GM12878 (cell line): ENCODE measurements around the gene TMTC1. TPM values are rescaled to one million over a fixed set of nuclear protein-coding genes. Genes with fewer than 3 reads are reported as not detected.

Source experiments
- ASH2L ChIP-seq: fragments of 300-600, 200-600 bp; sonication (generic); IDR thresholded peaks from 2 replicates; pipeline ENCODE4 v1.6.1; 2017; ENCODE audit warnings: low read depth, mild to moderate bottlenecking, borderline replicate concordance
- BHLHE40 ChIP-seq, 2 experiments: fragments of 450-650 bp in 1 of 2; IDR thresholded peaks; 2 replicates each; pipeline ENCODE4 v1.6.1; 2011 to 2017; ENCODE audit warnings: low read depth in 2 of 2, borderline replicate concordance in 1 of 2, improper control_type of control experiment in 1 of 2, low read length in 1 of 2, mild to moderate bottlenecking in 1 of 2
- CEBPB ChIP-seq, 2 experiments: fragments of 150-350 bp in 1 of 2; IDR thresholded peaks; 2 replicates each; pipeline ENCODE4 v1.6.1; 2012 to 2014; ENCODE audit warnings: low read depth in 2 of 2, low read length in 2 of 2, borderline replicate concordance in 1 of 2, inconsistent platforms in 1 of 2
- CHD2 ChIP-seq: IDR thresholded peaks from 2 replicates; pipeline ENCODE4 v1.6.1; 2011; ENCODE audit warnings: low read depth, low read length, improper control_type of control experiment, borderline replicate concordance
- DPF2 ChIP-seq: fragments of 450-650 bp; IDR thresholded peaks from 2 replicates; pipeline ENCODE4 v1.6.1; 2017; ENCODE audit warnings: mild to moderate bottlenecking
- ETV6 ChIP-seq, 2 experiments: fragments of 450-650 bp in 1 of 2; IDR thresholded peaks in 1 of 2; conservative IDR thresholded peaks in 1 of 2; 2 replicates each; pipeline ENCODE4 v1.6.1; 2014; ENCODE audit warnings: antibody characterized with exemption in 1 of 2, borderline replicate concordance in 1 of 2, low read depth in 1 of 2, mild to moderate bottlenecking in 1 of 2, moderate library complexity in 1 of 2
- FOS ChIP-seq: IDR thresholded peaks from 3 replicates; pipeline ENCODE4 v1.6.1; 2011; ENCODE audit warnings: borderline replicate concordance; ENCODE audit not compliant: insufficient read length; ENCODE audit errors: extremely low read depth
- FOXK2 ChIP-seq: fragments of 450-650 bp; IDR thresholded peaks from 2 replicates; pipeline ENCODE4 v1.6.1; 2017; ENCODE audit warnings: mild to moderate bottlenecking, moderate library complexity
- JUNB ChIP-seq: IDR thresholded peaks from 2 replicates; pipeline ENCODE4 v1.6.1; 2016; ENCODE audit warnings: antibody characterized with exemption, mild to moderate bottlenecking
- MTA2 ChIP-seq: fragments of 450-650 bp; IDR thresholded peaks from 2 replicates; pipeline ENCODE4 v1.6.1; 2016; ENCODE audit warnings: low read depth, mild to moderate bottlenecking, moderate library complexity
- MXI1 ChIP-seq: fragments of 150-350 bp; IDR thresholded peaks from 2 replicates; pipeline ENCODE4 v1.6.1; 2011; ENCODE audit warnings: low read depth, mild to moderate bottlenecking, inconsistent platforms, low read length, improper control_type of control experiment
- NRF1 ChIP-seq: conservative IDR thresholded peaks from 2 replicates; pipeline ENCODE4 v1.6.1; 2011; ENCODE audit warnings: mild to moderate bottlenecking, low read depth, low read length, improper control_type of control experiment
- PML ChIP-seq: IDR thresholded peaks from 2 replicates; pipeline ENCODE4 v1.6.1; 2012; ENCODE audit warnings: low read length, inconsistent platforms
- POLR2AphosphoS2 ChIP-seq: IDR thresholded peaks from 2 replicates; pipeline ENCODE4 v1.6.1; 2011; ENCODE audit warnings: low read depth, mild to moderate bottlenecking, low read length, improper control_type of control experiment, moderate library complexity
- POLR2AphosphoS5 ChIP-seq: IDR thresholded peaks from 2 replicates; pipeline ENCODE4 v1.6.1; 2011; ENCODE audit warnings: mild to moderate bottlenecking, low read length, inconsistent platforms
- RAD51 ChIP-seq: fragments of 450-650 bp; IDR thresholded peaks from 2 replicates; pipeline ENCODE4 v1.6.1; 2016; ENCODE audit warnings: moderate library complexity, mild to moderate bottlenecking, inconsistent platforms
- SMAD5 ChIP-seq: IDR thresholded peaks from 2 replicates; pipeline ENCODE4 v1.6.1; 2016; ENCODE audit warnings: antibody characterized with exemption, low read depth
- SPI1 ChIP-seq: IDR thresholded peaks from 2 replicates; pipeline ENCODE4 v1.6.1; 2011; ENCODE audit warnings: low read depth, mild to moderate bottlenecking, low read length, moderate library complexity, borderline replicate concordance; ENCODE audit not compliant: insufficient read depth
- STAT3 ChIP-seq: IDR thresholded peaks from 2 replicates; pipeline ENCODE4 v1.6.1; 2011; ENCODE audit warnings: low read depth, low read length, improper control_type of control experiment
- SUPT20H ChIP-seq: IDR thresholded peaks from 2 replicates; pipeline ENCODE4 v1.6.1; 2011; ENCODE audit warnings: low read depth, mild to moderate bottlenecking, low read length, moderate library complexity, borderline replicate concordance; ENCODE audit not compliant: control insufficient read depth
- TCF7 ChIP-seq: IDR thresholded peaks from 2 replicates; pipeline ENCODE4 v1.6.1; 2014; ENCODE audit warnings: antibody characterized with exemption, borderline replicate concordance
- ZNF384 ChIP-seq: IDR thresholded peaks from 2 replicates; pipeline ENCODE4 v1.6.1; 2012; ENCODE audit warnings: low read depth, mild to moderate bottlenecking, low read length, improper control_type of control experiment, borderline replicate concordance
- polyA plus RNA-seq, 11 experiments: library from polyadenylated mRNA; depleted of rRNA in 4 of 11; unstranded in 6 of 11; stranded (reverse) in 5 of 11; fragments of >200 nt; fragmentation: Nextera tagmentation in 4 of 11; fragmentation: Illumina TruSeq in 1 of 11; extraction: Ambion mirVana in 4 of 11; extraction: Trizol in 1 of 11; gene quantifications; 1 replicate in 1 of 11; 2 replicates in 10 of 11; pipeline versions ENCODE4 v1.2.1 to v1.2.3, GENCODE V29; 2011 to 2016; ENCODE audit warnings: inconsistent platforms in 2 of 11, missing spikeins in 2 of 11, low read depth in 1 of 11
- total RNA-seq, 4 experiments: library from RNA; depleted of rRNA in 3 of 4; stranded (reverse); fragments of >200 nt in 3 of 4; fragmentation: Illumina TruSeq in 1 of 4; extraction: Trizol in 1 of 4; gene quantifications; 2 replicates each; pipeline versions ENCODE4 v1.2.1 to v1.2.3, GENCODE V29; 2013 to 2021
- TF ChIP-seq, protein P1 (sequence below): fragments of 450-650 bp; IDR thresholded peaks from 2 replicates; pipeline ENCODE4 v1.6.1; 2016; ENCODE audit warnings: mild to moderate bottlenecking
- TF ChIP-seq, protein P2 (sequence below): fragments of 450-650 bp; IDR thresholded peaks from 2 replicates; pipeline ENCODE4 v1.6.1; 2017; ENCODE audit warnings: mild to moderate bottlenecking
- TF ChIP-seq, protein P3 (sequence below): IDR thresholded peaks from 2 replicates; pipeline ENCODE4 v1.6.1; 2011; ENCODE audit warnings: low read depth, mild to moderate bottlenecking, low read length, moderate library complexity, borderline replicate concordance; ENCODE audit errors: extremely low read depth
- TF ChIP-seq, protein P4 (sequence below): fragments of 450-650 bp; IDR thresholded peaks from 2 replicates; pipeline ENCODE4 v1.6.1; 2017; ENCODE audit warnings: mild to moderate bottlenecking, low read depth, inconsistent platforms; ENCODE audit not compliant: poor library complexity, severe bottlenecking

Gene TMTC1
- total and polyA plus RNA-seq, 10 of the 15 experiments (the other 5 are each of a cell fraction or from before 2014, with no cell fraction given) = 0.10 to 20.9 (median 0.57) TPM

DNA sequence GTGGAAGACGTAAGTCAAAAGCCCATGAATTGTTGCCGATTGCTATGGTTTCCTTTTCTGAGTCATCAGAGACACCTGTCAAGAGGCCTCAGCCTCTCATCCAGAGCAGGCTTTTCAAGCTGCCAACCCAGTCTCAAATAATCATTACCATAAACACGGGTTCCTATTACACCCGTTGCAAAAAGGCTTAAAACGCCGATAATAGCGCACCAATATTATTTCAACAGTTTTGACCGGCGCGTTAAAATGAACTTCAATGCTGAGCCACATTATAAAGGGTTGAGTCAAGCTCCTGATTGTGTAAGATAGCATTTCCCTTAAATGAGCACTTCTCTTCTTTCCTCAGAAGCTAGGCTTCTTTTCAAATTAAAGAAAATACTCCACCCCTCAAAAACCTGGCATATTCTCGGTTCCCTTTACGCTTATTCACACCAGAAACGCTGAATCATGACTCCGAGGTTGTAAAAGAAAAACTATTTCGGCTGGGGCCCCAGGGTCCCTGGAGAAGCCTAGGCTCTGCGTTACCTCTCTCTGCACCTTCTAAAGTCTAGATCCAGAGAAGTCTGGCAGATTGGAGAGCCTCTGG, 1.4 kb downstream of the TMTC1 start (continued):
- TF ChIP-seq ASH2L = no peak
- no peak for TF ChIP-seq PML
- no peak for TF ChIP-seq JUNB
- no peak for TF ChIP-seq FOXK2
- TF ChIP-seq CHD2 = 0 out of 2 replicates have a peak, but pooled peaks have one; percentile 16
- TF ChIP-seq MXI1 = 0 out of 2 replicates have a peak, but pooled peaks have one; percentile 48
- no peak for TF ChIP-seq RAD51
- TF ChIP-seq, protein P1, sequence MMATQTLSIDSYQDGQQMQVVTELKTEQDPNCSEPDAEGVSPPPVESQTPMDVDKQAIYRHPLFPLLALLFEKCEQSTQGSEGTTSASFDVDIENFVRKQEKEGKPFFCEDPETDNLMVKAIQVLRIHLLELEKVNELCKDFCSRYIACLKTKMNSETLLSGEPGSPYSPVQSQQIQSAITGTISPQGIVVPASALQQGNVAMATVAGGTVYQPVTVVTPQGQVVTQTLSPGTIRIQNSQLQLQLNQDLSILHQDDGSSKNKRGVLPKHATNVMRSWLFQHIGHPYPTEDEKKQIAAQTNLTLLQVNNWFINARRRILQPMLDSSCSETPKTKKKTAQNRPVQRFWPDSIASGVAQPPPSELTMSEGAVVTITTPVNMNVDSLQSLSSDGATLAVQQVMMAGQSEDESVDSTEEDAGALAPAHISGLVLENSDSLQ = peak; percentile 60; the same call in 1 of the 2 replicates
- no peak for TF ChIP-seq STAT3
- TF ChIP-seq SPI1 = peak; percentile 29; the same call in 1 of the 2 replicates
- no peak for TF ChIP-seq ZNF384
- no peak for TF ChIP-seq SMAD5
- no peak for TF ChIP-seq NRF1
- TF ChIP-seq CEBPB (IDR thresholded peaks at IDR 0.05; ENCODE audit: borderline replicate concordance in 1 of 2, low read depth in 2 of 2, low read length in 2 of 2) = no peak
- TF ChIP-seq, protein P2, sequence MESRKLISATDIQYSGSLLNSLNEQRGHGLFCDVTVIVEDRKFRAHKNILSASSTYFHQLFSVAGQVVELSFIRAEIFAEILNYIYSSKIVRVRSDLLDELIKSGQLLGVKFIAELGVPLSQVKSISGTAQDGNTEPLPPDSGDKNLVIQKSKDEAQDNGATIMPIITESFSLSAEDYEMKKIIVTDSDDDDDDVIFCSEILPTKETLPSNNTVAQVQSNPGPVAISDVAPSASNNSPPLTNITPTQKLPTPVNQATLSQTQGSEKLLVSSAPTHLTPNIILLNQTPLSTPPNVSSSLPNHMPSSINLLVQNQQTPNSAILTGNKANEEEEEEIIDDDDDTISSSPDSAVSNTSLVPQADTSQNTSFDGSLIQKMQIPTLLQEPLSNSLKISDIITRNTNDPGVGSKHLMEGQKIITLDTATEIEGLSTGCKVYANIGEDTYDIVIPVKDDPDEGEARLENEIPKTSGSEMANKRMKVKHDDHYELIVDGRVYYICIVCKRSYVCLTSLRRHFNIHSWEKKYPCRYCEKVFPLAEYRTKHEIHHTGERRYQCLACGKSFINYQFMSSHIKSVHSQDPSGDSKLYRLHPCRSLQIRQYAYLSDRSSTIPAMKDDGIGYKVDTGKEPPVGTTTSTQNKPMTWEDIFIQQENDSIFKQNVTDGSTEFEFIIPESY = no peak
- peak; percentile 48; the same call in 1 of the 2 replicates for TF ChIP-seq MTA2
- TF ChIP-seq, protein P3, sequence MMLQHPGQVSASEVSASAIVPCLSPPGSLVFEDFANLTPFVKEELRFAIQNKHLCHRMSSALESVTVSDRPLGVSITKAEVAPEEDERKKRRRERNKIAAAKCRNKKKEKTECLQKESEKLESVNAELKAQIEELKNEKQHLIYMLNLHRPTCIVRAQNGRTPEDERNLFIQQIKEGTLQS = no peak
- TF ChIP-seq DPF2 = 0 out of 2 replicates have a peak, but pooled peaks have one; percentile 59
- no peak for TF ChIP-seq POLR2AphosphoS5
- no peak for TF ChIP-seq POLR2AphosphoS2
- no peak for TF ChIP-seq FOS
- TF ChIP-seq BHLHE40 (IDR thresholded peaks at IDR 0.05; ENCODE audit: borderline replicate concordance in 1 of 2, low read depth in 2 of 2, low read length in 1 of 2) = no peak
- no peak for TF ChIP-seq ETV6 (conservative IDR thresholded peaks at IDR 0.05 in 1 of 2, IDR thresholded peaks at IDR 0.05 in 1 of 2; ENCODE audit: borderline replicate concordance in 1 of 2, low read depth in 1 of 2)
- TF ChIP-seq, protein P4, sequence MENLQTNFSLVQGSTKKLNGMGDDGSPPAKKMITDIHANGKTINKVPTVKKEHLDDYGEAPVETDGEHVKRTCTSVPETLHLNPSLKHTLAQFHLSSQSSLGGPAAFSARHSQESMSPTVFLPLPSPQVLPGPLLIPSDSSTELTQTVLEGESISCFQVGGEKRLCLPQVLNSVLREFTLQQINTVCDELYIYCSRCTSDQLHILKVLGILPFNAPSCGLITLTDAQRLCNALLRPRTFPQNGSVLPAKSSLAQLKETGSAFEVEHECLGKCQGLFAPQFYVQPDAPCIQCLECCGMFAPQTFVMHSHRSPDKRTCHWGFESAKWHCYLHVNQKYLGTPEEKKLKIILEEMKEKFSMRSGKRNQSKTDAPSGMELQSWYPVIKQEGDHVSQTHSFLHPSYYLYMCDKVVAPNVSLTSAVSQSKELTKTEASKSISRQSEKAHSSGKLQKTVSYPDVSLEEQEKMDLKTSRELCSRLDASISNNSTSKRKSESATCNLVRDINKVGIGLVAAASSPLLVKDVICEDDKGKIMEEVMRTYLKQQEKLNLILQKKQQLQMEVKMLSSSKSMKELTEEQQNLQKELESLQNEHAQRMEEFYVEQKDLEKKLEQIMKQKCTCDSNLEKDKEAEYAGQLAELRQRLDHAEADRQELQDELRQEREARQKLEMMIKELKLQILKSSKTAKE = no peak
- TF ChIP-seq TCF7 = no peak
- no peak for TF ChIP-seq SUPT20H
